Germinal center (tissue), 1 donor: ENCODE data around the gene MAPK8.

ENCODE experiments used
- DNase-seq: peaks from one replicate; pipeline ENCODE4 v3.0.0; 2012; ENCODE audit warnings: mixed read lengths, low spot score

The MAPK8 gene

DNA sequence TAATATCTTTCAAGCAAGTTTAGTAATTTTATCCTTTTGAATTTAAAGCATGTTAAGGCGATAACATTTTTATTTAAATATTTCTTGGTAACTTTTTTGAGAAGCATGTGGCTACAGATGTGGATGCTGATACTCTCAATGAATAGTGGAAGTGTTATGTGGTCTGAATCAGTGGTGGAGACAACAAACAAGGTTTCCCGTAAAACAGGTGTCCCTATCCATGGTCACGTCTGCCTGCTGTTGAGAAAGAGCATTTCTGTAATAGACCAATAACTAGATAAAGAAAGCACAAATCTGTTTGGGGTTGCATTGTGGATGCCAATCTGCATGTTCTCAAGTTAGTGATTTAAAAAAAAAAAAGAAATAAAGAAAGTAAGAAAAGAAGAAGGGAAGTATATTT, 13.9 kb upstream of the MAPK8 start:
- no peak for DNase-seq

DNA sequence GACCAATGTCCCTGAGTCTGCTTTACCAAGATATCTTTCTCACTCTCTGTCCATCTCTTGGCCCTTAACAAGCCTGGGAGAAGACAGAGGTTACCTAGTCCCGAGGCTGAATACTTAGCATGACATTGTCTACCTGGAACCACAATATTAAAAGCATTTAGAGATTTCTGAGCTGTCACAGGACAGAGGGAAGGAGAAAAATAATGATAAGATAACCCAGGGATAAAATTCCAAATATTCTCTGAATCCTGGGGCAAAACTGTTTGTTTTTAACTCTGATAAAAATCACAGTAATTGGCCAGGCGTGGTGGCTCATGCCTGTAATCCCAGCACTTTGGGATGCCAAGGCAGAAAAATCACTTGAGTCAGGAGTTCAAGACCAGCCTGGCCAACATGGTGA, 12.0 kb upstream of the MAPK8 start:
- no peak for DNase-seq

DNA sequence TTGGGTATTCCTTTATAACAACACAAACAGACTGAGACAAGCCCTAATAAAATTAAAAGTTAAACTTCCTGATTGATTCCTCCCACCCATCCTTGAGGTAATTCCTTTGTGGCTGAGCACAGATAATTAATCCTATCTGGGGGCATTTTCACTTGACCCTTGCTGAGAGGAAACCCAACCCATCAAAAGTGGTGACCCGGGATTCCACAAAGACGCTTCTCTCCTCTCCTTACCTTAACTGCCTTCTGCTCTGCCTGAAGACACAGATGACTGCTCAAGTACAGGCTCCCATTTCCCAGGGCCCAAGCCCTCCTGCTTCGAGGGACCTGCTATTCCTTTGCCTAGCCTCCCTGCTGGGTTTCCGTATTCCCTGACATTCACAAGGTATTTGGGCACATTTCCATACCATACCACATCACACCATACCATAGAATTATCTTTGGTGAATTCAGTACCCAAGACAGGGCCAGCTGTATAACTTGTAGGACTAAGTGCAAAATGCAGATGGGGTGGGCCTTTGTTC, 9.8 kb upstream of the MAPK8 start:
- no peak for DNase-seq

DNA sequence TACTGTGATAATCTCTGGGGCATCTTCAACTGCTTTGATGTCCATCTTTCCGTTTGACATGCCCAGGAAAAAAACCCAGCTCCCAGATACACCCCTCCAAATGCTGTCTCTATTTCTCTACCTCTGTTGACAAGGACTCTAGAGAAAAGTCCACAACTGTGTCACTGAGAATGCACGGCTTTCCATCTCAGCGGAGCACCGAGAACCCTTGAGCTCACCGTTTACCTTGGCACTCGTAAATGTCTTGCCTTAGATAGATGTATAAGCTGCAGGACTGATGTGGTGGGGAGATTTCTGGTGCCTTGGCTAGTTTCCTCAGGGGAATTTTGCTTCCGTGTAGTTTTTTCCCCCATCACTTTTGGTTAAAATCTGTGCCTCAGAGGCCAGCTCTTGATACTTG, 7.4 kb upstream of the MAPK8 start:
- no peak for DNase-seq

DNA sequence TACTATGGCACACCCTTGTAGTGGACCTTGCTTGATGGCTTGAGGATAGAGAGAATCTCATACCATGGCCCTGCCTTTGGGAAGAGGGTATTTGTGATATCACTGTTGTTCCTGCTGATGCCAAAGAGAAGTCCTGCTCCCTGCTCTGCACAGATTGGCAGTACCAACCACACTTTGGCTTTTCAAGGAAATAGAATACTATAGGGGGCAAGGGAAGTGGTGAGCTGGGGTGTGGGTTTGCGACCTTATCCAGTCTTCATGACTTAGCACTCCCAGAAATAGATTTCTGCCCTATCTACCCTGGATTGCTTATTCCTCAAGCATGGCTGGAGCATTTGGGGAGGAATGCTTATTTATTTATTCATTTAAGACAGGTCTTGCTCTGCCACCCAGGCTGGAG, 6.8 kb upstream of the MAPK8 start:
- no peak for DNase-seq

DNA sequence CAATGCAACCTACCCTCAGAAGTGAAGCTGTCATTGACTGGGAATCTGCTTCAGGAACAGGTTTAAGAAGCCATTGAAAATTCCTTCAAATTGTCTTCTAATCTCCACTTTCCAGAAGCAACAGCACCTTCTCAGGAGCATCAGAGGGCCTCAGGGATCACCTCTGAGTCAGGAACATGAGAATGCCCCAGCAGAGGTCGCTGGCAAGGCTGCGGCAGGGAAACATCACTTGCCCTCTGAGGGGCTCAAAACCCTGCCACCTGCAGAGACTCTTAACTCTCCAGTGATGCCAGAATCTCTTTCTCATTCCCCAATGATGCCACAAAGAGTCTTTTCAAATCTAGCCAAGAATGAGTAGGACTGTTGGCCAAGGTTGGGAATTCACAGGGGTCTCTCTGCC, 5.9 kb upstream of the MAPK8 start:
- DNase-seq = no peak

DNA sequence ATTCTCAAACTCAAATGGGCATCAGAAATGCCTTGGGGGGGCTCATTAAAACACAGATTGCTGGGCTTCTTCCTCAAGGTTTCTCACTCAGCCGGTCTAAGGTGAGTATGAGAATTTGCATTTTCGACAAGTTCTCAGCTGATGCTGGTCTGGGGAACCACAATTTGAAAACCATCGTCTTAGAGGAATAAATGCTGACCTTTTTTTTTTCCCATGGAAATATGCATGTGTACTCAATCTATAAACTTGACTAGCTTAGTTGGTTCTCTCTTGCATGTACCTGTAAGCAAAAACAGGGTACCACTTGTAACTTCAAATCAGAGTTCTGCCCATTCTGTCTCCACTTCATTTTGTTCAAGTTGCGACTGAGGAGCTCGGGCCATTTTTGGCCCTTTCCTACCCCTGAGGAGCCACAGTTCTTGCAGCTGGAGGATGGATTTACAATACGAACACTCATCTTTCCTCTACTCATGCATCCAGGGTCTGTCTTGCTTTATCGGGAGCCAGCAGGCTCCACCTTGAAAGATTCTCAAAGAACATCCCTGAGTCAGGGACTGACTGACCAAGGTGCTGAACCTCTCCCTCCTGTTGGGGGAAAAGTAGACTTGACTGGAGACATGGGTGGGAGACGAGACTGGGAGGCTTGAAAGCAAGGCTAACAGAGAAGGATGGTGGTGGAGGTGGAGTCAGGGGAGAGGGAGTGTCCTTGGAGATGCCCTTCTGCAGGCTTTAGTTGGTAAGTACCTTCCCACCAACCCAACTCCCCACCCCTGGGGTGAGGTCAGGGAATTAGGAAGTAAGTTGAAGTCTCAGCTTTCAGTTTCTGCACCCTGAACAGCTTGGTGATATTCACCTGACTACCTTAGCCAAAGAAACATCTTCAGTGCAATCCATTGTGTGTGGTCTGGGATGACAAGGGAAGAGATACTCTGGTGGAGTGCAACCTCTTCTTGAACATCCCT, 3.7 kb upstream of the MAPK8 start:
- DNase-seq = no peak

DNA sequence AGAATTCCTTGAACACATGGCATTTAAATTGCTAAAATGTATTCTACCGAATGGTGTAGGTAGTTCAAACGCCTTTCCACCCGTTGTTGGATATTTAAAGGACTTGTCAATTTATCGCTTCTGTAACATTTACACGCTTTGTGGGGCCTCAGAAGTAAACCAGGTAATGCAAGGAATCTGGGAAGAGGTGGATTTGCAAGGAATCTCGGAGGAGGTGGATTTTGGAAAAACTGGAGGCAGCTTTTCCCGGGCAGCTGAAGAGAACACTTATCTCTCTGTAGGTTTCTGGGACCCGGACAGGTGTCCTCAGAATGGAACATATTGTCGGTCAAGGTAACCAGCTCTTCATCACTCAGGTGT, 592 bp upstream of the MAPK8 start:
- DNase-seq = no peak

DNA sequence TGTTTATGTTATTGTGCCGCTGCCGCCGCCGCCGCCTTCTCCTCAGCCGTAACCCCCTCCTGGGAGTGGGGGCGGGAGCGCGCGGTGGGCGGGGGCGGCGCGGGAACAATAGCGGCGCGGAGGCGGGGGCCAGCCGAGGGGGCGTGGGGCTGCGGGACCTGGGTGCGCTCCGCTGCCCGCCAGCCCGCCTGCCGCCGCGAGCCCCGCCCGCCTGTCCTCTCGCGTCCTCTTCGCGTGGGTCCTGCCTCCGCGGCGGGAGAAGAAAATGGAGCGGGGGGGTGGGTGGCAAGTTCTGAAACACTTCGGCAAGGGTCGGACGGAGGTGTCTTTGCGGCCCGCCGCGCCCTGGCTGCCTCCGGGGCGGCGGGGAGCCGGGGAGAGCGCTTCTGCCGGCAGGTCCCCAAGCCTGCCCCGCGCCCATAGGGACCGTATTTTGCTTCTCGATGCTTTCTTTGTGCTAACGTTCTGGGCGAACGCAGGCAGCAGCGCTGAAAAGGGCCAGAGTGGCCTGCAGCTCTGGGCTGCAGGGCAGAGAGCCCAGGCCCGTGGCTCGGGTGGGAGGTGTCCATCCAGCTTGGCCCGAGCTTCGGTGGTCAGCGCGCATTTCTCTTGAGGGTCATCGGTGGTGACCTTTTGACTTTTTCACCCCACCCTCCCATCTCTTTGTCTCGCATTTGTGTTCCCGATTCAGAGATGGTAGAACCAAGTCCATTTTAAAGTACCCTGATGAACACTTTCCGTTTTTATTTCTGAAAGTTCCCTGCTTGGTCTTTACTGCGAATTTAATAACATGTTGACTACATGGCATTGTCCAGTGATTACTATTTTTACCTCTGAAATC, 613 bp downstream of the MAPK8 start:
- peak; percentile 79 for DNase-seq

DNA sequence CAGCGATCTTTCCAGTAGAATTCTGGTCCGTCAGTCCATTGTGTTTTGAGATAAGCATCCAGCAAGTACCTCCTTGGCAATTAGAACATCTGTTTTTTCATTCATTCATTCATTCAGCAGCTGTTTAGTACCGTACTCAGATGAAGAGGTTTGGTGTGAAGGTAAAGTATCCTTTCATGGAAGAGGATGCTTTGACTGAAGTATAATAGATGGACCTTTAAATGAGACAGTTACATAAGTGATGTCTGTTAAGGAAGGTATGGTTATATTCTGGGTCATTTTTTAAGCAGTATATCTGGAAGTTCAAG, 1.2 kb downstream of the MAPK8 start:
- DNase-seq = no peak

DNA sequence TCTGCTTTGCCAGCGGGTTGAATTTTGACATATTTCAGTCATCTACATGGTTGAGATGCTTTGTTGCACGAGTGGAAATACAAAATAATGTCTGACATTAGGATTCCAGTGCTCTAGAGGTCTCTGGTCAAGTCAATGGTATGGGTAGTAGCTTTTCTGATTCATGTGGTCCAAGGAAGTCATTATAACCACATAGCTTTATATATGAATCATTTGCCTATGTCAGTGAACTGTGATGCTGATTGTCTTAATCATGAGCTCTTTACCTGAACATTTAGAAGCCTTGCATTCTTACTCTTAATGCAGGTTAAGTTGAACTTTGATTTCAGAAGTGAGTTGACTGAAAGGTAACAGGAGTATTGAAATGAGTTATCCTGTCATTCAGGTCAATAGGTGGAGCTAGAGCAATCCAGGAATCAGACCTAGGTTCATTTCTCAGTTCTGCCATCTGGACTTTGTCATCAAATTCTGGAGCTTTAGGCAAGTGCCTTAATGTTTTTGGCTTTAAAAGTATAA, 3.3 kb downstream of the MAPK8 start:
- DNase-seq = peak; percentile 14

DNA sequence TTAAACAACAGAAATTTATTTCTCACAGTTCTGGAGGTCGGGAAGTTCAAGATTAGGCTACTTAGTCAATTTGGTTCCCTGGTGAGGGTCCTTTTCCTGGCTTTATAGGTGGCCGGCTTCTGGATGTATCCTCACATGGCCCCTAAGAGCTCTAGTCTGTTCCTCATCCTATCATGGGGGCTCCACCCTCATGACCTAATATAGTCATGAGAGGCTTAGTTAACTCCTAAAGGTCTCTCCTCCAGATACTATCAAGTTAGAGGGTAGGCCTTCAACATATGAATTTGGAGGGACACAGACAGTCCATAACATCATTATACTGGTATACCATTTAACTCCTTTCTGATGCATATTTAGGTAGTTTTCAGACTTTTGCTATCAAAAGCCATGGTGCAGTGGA, 7.6 kb downstream of the MAPK8 start:
- no peak for DNase-seq

DNA sequence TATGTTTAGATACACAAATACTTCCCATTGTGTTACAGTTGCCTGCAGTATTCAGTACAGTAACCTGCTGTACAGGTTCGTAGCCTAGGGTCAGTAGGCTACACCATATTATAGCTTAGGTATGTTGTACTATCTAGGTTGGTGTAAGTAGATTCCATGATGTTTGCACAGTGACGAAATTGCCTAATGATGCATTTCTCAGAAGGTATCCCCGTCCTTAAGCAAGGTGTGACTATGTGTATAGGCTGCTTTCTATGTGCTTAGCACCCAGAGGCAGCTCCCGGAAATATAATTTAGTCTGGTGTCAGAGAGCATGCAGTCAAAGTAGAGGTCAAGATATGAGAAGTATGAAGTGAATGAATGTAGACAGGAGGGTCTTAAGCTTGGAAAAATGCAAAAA, 9.8 kb downstream of the MAPK8 start:
- DNase-seq = no peak

DNA sequence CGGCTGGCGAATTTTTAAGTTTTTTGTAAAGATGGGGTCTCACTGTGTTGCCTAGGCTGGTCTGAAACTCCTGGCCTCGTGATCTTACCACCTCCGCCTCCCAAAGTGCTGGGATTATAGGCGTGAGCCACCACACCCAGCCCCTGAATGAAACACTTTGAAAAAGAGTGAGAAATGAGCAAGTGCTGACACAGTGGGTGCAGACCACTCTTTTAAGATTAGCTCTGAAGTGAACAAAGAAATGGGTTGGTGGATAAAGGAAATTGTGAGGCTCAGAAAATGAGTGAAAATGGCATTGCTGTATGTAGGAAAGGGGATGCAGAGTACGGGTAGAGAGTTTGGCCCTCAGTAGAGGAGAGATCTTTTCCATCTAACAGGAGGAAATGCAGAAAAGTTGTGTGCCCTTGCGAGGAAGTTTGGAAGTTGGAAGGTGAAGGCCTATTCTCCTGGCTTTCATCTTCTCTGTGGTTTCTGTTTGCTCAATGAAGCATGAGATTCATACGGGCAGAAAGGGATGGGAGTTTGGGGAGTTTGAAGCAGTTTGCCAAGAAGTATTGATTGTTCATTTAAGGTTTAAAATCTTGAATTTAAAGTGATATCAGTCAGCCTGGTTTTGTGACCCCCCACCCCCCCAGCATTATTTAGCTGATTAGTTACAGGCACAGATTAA, 11.0 kb downstream of the MAPK8 start:
- no peak for DNase-seq

DNA sequence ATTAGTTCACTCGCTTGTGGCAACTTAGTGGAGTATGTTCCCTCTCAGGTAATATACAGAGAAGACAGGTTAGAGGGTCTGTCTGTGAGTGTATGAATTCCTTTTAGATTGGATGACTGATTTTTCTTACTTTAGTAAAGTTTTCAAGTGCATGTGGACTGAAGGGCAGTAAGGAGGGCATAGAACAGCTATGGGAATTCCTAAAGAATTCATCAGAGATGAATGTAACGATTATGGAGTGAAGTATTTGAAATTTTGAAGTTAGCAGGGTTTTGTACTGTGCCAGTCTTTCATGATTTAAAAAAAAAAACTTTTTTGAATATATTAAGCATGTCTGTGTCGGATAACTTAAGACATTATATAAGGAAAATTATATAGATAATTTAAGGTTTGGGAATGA, 15.5 kb downstream of the MAPK8 start:
- DNase-seq = no peak

DNA sequence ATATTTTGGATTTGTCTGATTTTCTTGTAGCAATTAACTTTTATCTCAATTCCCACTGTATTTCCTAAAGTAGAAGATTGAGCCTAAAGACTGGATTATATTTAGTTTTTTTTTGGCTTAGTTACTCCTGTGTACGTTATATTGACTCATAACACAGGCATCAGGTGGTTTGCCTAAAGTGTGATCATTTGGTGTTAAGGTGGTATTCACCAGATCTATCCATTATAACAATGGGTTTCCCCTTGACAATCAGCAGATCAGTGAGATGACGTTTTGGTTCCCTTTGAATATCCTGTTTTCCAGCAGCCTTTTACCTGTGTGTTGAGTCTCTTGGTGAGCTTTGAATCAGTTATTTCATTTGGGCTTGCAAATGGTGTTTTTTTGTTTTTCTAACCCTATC, 18.1 kb downstream of the MAPK8 start:
- DNase-seq = no peak

DNA sequence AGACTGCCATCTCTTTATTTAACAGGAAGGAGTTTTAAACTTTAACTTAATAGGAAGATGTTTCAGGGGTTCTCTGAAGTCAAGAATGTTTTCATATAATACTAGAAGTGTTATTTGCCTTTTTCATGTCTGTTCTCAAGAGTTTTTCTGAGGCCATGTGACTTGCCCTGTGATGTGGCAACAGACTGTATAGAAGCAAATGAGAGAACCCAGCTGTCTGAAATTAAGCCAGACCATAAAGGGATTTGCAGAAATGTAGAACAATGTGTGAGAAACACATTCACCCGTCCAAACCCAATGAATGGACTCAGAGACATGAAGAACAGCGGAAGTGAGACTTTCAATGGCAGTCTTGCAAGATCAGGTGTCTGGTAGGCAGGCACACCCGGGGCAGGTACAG, 23.8 kb downstream of the MAPK8 start:
- DNase-seq = no peak

DNA sequence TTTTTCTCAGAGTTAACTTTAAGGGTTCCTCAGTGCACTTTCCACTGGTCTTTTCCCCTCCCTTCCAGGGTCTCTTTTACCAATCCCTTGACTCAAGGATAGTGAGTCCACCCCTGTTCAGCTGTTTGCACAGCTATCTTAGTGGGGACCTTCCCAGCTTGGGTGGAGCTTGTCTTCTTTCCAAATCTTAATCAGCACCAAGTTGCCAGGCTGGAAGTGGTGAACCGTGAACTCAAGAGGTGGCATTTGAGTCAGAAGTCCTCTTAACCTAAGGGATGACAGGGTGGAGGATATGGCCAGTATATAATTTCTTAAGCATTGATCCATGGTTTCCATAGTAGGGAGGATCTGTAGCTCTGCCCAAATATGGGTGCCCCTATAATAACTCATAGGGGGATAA, 25.0 kb downstream of the MAPK8 start:
- no peak for DNase-seq

DNA sequence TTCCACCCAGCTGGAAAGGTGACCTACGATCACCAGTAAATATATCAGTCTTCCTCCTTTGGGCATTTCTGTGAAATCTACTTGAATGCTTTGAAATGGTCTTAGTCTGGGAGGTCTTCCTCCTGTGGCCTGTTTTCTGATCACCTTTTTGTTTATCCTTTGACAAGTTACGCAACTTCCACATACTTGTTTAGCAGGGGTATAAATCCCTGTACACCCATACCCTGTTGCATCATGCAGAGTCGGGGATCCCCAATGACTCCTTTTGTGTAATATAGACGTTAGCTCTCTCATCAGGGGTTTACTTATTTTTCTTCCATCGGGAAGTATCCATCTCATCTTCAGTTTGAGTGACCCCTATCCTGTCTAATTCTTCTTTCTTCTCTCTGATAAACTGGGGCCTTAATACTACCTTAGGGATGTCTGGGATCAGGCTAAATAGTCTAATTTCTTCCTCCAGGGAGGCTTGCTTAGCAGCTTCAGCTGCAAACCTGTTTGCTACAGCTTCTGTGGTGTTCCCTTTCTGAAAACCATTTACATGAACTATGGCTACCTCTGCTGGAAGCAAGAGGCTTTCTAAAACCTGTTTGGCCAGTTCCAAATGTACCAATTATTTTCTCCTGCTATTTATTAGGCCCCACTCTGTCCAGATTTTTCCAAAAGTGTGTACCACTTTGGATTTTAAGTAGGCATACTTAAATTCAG, 25.8 kb downstream of the MAPK8 start:
- no peak for DNase-seq

DNA sequence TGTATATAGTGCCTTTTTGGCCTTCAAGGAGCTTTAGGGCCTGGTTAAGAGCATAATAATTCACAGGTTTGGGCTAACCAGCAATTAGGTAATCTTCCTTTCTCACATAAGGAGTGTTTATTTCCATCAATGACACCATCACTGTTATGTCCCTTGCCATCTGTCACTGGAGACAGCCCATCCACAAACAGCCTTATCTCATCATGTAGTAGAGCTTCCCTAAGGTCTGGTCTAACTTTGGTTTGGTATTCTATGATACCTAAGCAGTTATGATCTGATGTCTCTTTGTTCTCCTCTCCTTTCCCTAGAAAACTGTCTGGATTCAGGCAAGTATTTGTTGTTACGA, 26.4 kb downstream of the MAPK8 start:
- DNase-seq = no peak

DNA sequence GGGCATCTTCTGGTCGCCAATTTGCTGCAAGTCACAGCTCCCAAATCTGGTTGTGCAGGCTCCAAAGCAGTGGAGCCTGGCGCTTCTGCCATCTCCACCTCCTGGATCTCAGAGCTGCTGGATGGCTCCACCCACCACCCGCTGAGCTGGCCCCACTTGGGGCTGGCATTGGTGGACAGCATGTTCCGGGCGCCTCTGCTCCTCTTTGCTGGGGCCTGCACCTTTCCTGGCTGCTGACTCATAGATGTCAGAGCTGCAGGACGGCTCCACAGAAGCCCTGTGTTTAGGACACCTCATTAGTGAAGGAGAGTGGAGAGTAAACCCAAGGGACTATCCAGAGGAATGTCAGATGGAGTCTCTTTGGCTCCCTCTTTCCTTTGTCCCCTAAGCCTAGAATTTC, 27.4 kb downstream of the MAPK8 start:
- DNase-seq = no peak

DNA sequence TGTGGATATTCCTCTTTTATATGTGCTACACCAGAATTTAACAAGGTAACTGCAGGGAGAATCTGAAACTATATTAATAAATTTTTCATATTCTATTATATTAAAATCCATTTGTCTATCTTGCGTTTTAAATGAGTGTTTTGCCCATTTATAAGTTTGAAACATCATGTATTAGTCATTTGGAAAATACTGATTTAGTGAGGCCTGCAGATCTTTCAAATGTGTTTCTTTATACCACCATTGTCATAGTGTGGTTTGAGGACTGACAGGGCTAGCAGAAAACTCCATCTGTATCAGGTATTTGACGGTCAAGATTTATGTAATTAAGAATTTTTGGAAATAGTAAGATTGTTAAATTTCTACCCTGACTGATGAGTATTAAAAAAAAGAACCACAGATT, 29.3 kb downstream of the MAPK8 start:
- DNase-seq = no peak
